ENCODE data around the gene TNFAIP8L1.

The TNFAIP8L1 gene

DNA sequence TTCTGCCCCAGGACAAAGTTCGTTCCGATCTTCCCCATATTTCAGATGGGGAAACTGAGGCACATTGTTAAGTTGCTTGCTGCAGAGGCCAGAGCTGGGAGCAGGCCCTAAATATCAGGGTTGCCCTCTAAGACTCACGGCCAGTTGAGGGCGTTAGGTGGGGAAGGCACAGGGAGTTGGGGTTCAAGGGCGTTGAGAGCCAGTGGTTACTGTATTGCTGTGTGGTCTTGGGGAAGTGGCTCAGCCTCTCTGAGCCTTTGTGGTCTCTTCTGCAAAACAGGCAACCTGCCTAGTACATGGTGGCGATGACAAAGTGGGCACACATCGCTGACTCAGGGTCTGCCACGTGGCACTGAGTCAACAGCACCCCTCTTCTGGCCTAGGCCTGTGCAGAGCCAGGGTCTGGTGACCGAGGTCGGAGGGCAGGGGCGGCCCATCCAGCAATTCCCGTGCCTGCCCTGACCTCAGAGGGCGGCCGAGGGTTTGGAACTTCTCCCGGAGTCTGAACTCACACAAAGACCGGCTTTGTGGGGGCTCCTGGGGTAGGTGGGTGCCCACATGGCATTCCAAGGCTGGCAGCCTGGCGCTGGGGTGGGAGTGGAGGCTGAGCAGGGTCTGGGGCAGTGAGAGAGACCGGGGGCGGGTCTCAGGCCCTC is 10.2 kb downstream of the TNFAIP8L1 start:
- no peak for DNase-seq (ENCODE audit: low read depth in 2 of 2)

DNA sequence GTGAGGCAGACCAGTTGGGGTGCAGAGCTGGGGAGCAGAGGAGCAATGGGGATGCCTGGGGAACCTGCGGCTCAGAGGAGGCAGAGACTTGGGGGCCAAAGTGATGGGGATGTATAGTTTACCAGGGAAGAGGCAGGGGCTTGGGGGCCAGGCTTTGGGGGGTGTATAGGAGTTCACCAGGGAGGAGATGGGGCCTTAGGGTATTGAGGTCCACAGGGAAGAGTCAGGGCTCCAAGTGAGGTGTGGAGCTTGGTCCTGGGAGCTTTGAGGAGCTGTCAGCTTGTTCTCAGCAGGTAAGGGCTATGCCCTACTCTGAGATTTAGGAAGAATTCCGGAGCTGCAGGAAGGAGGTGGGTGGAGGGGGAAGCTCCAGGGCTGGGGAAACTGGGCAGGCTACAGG is 10.8 kb downstream of the TNFAIP8L1 start:
- DNase-seq (ENCODE audit: low read depth in 2 of 2), result no peak

DNA sequence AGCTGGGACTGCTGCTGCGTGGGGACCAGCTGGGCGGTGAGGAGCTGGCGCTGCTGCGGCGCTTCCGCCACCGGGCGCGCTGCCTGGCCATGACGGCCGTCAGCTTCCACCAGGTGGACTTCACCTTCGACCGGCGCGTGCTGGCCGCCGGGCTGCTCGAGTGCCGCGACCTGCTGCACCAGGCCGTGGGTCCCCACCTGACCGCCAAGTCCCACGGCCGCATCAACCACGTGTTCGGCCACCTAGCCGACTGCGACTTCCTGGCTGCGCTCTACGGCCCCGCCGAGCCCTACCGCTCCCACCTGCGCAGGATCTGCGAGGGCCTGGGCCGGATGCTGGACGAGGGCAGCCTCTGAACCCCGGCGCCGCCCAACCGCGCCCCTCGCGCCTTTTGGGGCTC is 12.8 kb downstream of the TNFAIP8L1 start:
- DNase-seq (ENCODE audit: low read depth in 2 of 2), result no peak

DNA sequence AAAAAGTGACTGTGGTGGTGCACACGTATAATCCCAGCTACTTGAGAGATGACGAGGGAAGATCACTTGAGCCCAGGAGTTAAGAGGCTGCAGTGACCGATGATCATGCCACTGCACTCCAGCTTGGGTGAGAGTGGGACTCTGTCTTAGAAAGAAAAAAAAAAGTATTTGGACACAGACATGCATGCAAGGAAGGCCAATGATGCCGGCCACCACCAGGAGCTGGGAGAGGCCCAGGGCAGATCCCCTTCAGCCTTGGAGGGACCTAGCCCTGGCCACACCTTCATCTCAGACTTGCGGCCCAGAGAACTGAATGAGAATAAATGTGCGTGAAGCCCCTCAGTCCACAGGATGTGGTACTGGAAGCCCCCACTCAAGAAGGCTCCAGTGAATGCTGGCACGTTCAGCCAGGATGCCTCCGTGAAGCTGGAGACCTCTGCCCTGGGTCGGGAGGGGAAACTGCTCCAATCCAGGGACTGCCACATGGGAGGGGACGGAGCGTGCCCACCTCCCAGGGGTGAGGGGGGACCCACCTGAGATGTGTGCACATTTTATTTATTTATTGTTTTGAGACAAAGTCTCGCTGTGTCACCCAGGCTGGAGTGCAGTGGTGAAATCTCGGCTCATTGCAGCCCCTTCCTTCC is 14.6 kb downstream of the TNFAIP8L1 start:
- no peak for DNase-seq (ENCODE audit: low read depth in 2 of 2)

DNA sequence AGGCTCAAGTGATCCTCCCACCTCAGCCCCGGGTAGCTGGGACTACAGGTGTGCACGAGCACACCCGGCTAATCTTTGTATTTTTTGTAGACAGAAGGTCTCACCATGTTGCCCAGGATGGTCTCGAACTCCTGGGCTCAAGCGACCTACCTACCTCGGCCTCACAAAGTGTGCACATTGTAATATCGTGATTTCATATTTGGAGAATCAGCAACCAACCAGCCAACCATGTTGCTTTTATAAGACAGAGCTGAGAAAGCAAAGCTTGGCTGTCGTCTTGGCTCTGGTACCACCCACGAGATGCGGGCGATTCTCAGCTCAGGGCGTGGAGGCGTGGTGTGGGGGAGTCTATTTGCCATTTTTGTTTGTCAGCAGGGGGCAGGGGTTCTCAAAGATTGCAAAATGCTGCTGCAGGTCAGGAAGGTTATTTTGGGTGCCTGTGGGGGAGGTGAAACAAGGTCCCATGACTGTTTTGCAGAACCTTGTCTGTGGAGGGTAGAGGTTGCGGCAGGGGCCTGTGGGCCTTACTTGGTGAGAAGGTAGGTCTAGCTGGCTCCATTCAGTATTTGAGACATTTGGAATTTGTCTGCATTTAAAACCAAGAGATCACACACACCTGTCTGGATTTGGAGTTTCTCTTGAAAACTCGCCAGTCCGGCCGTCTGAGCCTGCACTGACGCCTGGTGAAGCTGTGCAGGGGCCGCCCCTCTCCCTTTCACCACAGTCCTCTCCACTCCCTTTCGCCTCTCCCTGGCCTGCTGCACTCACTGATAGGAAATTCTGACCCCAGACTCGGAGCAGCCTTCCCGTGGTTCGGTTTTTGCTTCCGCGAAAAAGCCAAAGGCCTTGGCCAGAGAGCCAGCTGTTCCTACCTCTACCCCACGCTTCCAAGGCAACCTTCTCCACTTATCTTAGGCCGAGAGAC is 15.4 kb downstream of the TNFAIP8L1 start:
- DNase-seq (ENCODE audit: low read depth in 2 of 2), result no peak

DNA sequence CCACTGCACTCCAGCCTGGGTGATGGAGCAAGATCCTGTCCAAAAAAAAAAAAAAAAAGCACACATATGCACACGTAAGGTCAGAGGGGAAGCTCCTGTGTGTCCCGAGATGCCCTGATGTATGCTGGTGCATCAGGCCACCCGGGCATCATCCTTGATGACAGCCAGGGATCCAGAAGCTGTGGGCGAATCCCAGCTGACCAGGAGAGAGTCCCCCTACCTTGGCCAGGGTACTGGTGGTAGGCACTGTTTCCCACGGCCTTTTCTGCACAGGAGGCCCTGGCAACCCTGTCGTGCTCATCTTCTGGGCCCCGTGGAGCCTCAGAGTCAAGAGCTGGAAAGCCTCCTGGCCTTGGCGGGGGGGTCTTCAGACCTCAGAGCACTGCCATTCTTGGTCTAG is 16.8 kb downstream of the TNFAIP8L1 start:
- no peak for DNase-seq (ENCODE audit: low read depth in 2 of 2)

DNA sequence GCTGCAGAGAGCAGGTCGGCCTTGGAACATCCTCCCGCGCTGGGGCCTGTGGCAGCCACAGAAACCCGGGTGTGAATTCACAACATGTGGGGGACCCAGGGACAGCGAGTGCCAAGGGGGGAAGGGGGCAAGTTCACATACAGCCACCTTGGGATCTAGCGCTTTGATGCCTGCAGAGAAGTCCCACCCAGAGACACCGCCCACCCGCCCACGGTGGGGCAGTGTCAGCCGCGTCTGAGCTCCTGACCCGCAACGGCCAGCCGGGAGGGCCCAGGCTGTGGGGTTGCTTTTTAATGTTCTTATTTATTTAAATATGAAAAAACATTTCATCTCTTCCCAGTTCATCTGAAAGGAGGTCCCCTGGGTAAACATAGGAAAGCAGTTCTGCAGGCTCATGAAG is 17.9 kb downstream of the TNFAIP8L1 start:
- DNase-seq (ENCODE audit: low read depth in 2 of 2), result no peak

DNA sequence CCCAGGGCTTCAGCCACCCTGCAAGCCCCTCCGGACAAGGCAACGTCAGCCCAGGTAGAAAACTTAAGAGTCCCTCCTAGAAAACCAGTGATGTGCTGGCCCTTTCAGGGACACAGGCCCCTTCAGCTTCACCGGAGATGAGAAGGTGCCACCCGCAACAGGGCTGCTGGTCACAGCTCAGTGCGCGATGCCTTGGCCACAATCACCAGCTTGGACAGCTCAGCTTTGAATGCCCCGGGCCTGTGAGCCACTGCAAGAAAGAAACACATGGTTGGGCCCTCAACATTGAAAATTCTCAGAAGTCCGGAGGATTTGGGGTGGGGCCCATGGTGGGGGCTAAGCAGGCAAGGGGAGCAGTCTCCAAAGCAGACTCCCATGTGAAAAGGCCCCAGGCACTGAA is 18.5 kb downstream of the TNFAIP8L1 start:
- DNase-seq (ENCODE audit: low read depth in 2 of 2), result no peak

DNA sequence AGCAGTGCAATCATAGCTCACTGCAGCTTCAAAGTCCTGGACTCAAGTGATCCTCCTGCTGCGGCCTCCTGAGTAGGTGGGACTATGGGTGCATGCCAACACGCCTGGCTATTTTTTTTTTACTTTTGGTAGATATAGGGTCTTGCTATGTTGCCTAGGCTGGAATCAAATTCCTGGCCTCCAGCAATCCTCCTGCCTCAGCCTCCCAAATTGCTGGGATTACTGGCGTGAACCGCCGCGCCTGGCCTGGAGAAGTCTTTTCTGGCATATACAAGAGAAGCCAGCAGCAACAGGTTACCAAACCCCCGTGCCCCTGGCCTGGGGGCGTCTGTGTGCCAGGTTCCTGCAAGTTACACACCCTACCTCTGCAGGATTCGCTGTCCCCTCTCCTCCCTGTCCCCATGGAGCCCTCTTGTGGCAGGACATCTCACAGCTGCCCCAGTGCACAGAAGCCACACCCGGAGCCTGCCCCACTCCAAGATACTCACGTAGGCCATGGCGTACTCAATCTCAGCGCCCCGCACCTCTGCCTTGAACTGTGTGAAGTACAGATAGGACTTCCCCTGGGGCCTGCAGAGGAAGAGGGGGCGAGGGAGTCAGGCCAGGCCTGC is 21.0 kb downstream of the TNFAIP8L1 start:
- no peak for DNase-seq (ENCODE audit: low read depth in 2 of 2)

DNA sequence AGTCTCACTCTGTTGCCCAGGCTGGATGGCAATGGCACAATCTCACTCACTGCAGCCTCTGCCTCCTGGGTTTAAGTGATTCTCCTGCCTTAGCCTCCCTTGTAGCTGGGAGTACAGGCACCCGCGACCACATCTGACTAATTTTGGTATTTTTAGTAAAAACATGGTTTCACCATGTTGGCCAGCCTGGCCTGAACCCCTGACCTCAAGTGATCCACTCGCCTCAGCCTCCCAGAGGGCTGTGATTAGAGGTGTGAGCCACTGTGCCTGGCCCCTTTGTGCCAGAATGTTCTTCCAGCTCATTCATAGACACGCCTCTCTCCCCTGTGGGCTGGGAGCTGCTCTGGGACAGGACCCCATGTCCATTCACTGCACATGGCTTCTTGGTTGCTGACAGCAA is 21.7 kb downstream of the TNFAIP8L1 start:
- DNase-seq (ENCODE audit: low read depth in 2 of 2), result no peak

DNA sequence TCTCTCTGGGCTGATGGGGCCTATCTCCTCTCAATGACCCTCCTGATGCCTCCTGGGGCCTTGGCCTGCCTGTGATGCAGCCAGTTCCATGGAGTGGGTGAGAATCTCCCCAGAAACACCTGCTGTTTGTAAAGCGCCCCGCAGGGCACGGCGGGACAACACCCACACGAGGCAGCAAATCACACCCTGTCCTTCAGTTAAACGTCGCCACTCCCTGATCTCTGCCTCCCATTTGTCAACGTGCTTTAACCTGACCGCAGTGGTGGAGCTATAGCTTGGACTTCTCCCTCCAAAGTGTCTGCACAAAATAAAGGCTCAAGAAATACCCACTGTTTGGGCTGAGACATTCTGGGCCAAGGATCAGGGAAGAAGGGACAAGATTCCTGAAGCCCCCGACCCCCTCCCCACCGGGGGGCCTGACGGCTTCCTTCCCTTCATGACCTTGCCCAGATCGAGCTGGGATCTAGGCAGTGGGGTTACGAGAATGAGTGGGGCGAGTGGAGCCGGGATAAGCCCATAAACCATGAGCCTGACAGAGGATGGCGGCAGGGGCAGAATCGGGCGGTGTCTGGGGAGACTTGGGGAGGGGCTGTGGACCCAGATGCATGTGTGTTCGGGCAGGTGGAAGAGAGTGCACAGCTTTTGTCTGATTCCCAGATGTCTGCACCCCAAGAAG is 22.8 kb downstream of the TNFAIP8L1 start:
- no peak for DNase-seq (ENCODE audit: low read depth in 2 of 2)

DNA sequence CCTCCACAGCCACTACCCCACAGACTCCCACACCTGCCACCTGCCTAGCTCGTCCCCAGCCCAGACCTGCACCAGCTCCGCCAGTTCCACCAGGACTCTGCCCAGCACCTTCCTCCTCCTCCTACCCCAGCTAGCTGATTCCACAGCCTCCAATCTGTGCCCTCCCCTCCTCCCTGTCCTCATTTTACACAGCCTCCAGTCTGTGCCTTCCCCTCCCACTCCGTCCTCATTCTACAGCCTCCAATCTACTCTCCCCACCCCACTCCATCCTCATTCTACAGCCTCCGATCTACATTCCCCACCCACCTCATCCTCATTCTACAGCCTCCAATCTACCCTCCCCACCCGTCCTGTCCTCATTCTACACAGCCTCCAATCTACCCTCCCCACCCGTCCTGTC is 23.5 kb downstream of the TNFAIP8L1 start:
- DNase-seq (ENCODE audit: low read depth in 2 of 2), result no peak

DNA sequence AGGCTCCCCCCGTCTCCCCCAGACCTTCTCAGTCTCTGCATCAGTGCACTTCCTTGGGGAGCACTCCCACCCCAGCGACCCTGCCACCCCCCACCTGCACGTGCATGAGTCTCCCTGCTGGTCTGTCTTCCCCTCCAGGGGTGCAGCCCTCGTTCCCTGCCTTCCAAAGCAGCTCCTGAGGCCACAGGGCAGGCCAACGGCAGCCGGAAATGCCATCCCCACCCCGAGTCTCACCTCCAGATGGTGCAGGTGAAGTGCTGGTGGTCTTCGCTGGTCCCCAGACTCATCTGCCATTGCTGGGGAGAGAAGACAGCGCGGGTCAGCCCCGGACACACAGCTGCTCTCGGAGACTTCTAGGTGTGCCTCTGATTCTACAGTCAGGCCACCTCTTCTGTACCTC is 25.3 kb downstream of the TNFAIP8L1 start:
- no peak for DNase-seq (ENCODE audit: low read depth in 2 of 2)

DNA sequence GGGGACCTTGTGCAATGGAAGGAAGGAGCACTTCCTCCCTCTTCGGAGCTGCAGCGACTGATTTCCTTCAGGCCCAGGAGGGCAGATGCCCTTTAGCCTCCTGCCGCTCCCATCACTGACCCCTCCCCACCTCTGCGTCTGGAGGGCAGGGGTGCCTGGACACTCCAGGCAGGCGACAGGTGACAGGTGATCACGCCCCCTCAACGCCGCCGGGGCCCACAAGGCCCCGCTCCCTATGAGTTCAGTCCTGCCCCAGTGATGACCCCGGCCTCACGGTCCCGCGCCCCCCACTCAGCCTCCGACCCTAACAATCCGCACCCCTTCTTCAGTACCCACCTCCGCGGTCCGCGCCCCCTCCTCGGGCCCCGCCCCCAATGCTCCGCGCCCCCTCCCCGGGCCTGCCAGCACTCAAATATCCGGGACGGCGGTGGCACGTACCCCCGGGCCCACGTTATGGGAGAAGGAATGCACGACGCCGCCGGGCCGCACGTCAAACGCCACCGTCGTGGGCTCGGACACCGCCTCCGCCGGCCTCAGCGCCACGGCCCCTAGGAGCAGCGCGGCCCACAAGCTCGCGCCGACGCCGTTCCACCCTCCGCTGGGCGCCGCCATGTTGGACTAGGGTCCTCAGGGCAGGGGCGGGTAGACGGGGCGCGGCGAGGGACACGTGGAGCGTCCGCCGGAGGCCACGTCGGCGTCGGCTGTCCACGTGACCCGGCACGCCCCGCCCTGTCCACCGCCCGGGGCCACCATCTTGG is 30.6 kb downstream of the TNFAIP8L1 start, which contains the start of gene MYDGF:
MYDGF (minus strand) TSS at position 620 of the 758 bp plus-strand sequence; CDS start at position 612, 8 bp downstream.
- DNase-seq (ENCODE audit: low read depth in 2 of 2), result peak; percentile 70 to 86

DNA sequence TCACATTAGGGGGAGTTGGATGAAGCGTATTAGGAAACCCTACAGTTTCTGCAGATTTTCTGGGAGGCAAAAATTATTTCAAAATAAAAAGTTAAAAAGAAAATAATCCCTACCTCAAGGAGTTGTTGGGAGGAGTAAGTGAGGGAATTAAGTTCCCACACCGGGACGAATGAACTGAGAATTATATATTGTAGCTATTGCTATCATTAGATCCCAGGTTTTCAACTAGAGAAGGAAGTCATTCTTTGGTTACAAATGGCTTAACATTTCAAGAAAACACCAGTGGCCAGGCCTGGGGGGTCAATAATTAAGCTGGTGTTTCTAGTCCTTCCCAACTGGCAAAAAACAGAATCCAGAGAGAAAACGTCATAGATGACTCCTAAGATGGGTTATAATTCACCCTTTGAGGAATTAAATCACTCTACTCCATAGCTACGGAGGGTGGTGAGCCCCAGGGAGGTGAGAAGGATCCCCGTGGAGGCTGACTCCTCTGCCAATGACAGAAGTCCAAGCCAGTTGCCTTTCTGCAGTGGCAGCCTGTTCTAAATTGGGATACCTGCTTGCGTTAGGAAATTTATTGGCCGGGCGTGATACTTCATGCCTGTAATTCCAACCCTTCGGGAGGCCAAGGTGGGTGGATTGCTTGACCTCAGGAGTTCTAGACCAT is 32.0 kb downstream of the TNFAIP8L1 start:
- DNase-seq (ENCODE audit: low read depth in 2 of 2), result no peak

DNA sequence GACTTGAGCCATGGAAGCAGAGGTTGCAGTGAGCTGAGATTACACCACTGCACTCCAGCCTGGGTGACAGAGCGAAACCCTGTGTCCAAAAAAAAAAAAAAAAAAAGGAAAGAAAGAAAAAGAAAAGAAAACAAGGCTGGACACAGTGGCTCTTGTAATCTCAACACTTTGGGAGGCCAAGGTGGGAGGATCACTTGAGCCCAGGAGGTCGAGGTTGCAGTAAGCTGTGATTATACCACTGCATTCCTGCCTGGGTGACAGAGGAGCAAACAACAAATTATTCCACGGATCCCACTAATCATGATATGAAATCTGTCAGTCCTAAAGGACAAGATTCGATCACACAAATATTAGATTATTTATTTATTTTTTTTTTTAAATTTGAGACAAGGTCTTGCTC is 33.9 kb downstream of the TNFAIP8L1 start:
- no peak for DNase-seq (ENCODE audit: low read depth in 2 of 2)

DNA sequence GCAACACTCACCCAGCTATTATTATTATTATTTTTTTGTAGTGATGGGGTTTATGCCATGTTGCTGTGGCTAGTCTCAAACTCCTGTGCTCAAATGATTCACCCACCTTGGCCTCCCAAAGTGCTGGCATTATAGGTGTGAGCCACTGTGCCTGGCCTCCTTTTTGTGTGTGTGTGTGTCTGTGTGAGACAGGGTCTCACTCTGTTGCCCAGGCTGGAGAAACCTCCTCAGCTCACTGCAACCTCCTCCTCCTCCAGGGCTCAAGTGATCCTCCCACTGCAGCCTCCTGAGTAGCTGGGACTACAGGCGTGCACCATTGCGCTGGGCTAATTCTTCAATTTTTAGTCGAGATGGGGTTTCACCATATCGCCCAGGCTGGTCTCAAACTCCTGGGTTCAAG is 34.4 kb downstream of the TNFAIP8L1 start:
- no peak for DNase-seq (ENCODE audit: low read depth in 2 of 2)

DNA sequence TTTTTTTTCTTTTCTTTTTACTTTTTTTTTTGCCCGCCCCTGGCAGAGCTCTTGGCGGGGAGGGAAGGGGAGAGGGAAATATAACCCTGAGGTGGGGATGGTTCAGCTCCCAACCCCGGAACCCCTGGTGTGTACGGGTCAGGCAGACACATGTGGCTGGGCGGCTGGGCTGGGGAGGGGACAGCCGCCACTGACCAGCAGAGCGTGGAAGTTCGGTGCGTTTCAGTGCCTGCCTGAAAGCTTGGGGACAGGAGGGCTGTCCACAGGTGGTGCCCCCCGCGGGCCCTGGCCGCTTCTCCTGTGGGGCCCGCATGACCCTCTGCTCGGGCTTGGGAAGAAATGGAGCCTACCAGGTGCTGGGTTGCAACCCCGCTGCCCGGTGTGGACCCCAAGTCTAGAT is 36.0 kb downstream of the TNFAIP8L1 start:
- DNase-seq (ENCODE audit: low read depth in 2 of 2), result no peak

DNA sequence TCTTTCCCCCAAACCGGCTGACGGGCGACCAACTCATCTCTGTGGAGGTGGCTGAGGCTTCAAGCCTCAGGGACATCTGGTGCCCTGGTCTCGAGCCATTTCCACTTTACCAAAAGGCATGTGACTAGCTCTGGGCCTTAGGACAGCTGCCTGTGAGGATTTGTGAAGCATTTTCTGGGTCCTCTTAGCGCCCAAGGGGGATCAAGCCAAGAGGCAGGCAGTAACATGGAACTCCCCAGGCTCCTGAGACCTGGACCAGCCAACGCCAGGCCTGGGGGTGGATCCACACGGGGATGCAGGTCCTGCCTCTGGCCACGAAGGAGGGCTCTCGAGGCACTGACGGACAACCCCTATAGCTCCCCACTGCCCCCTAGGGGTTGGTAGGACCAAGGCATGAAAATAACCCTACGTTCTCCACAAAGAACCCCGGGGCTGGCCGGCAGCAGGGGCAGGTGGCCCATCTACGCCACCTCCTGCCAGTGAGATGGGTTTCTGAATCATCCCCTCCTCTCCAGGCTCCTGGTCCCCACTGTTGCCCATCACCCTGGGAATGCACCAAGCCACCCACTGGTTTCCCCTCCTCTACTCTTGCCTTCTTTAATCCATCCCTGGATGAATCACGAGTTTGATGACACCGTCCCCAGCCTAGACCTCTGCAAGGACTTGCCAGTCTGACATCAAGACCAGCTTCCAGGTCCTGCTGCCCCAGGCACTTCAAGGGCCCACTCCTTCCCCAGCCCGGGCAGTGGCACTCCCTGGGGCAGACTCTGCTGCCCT is 37.8 kb downstream of the TNFAIP8L1 start:
- no peak for DNase-seq (ENCODE audit: low read depth in 2 of 2)

Measured in stimulated activated CD8-positive, alpha-beta memory T cell treated with anti-CD3 and anti-CD28 coated beads, Interleukin-7, amount 100 ng/mL, for 1 hour (primary cell).